Peyer's patch (tissue), 4 donors: ENCODE data around the gene FBXL4. TPM values are rescaled to one million over a fixed set of nuclear protein-coding genes. Genes with fewer than 3 reads are reported as not detected.

Experiments
- DNase-seq, 3 donors: peaks; one replicate each; pipeline ENCODE4 v3.0.0-alpha.2; 2017 to 2019
- H3K27ac ChIP-seq, 4 donors: fragments of 200-600 bp; sonication (generic); one replicate each; pipeline ENCODE4 v1.5.1; 2016 to 2019
- H3K27me3 ChIP-seq, 2 donors: fragments of 200-600 bp; sonication (generic); one replicate each; pipeline ENCODE4 v1.5.1; 2019
- H3K36me3 ChIP-seq, 3 donors: fragments of 200-600 bp; sonication (generic); one replicate each; pipeline ENCODE4 v1.5.1; 2016 to 2019
- H3K4me1 ChIP-seq, 4 donors: fragments of 200-600 bp; sonication (generic); one replicate each; pipeline ENCODE4 v1.5.1; 2016 to 2019
- H3K4me3 ChIP-seq, 4 donors: fragments of 200-600 bp; sonication (generic); 1 replicate in 3 of 4; 2 replicates in 1 of 4; pipeline ENCODE4 v1.5.1; 2016 to 2019; ENCODE audit warnings: mild to moderate bottlenecking in 1 of 4
- H3K9me3 ChIP-seq, 4 donors: fragments of 200-600 bp; sonication (generic); one replicate each; pipeline ENCODE4 v1.5.1; 2016 to 2019; ENCODE audit warnings: mild to moderate bottlenecking in 1 of 4
- POLR2A ChIP-seq, 2 donors: fragments of 450-650 bp; IDR thresholded peaks; one replicate each; pipeline ENCODE4 v1.5.1; 2017; ENCODE audit warnings: antibody characterized with exemption in 2 of 2, mild to moderate bottlenecking in 2 of 2, moderate library complexity in 2 of 2
- total RNA-seq, 4 donors: library from RNA; depleted of rRNA; stranded (reverse); fragments of >200 nt; gene quantifications; one replicate each; pipeline ENCODE4 v1.1.0, GENCODE V29; 2016
- TF ChIP-seq, protein P1 (sequence below), 6 experiments: fragments of 450-650 bp in 4 of 6; fragments of 200-600 bp in 2 of 6; sonication (generic) in 1 of 6; IDR thresholded peaks; one replicate each; pipeline ENCODE4 v1.5.1; 2017 to 2019; ENCODE audit warnings: antibody characterized with exemption in 6 of 6, mild to moderate bottlenecking in 3 of 6, moderate library complexity in 1 of 6

Gene FBXL4
- total RNA-seq, 4 donors from 2014 or later = 19.1 to 24.8 (median 21.2) TPM

DNA sequence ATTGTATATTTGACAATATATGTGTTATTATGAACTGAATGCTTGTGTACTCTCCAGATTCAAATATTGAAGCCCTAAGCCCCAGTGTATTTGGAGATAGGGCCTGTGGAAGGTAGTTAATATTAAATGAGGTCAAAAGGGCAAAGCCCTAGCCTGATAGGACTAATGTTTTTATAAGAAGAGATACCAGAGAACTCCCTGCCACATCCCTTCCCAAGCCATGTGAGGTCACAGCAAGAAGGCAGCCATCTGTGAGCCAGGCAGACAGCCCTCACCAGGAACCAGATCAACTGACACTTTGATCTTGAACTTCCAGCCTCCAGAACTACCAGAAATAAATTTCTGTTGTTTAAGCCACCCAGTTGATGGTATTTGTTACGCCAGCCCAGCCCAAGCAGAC is 36.4 kb upstream of the FBXL4 start:
- H3K9me3 ChIP-seq = no peaks in the 10 kb centered on the region
- no peak overlapping the region for H3K4me3 ChIP-seq
- H3K27ac ChIP-seq = no peak overlapping the region
- no peaks in the 10 kb centered on the region for H3K36me3 ChIP-seq
- TF ChIP-seq, protein P1, sequence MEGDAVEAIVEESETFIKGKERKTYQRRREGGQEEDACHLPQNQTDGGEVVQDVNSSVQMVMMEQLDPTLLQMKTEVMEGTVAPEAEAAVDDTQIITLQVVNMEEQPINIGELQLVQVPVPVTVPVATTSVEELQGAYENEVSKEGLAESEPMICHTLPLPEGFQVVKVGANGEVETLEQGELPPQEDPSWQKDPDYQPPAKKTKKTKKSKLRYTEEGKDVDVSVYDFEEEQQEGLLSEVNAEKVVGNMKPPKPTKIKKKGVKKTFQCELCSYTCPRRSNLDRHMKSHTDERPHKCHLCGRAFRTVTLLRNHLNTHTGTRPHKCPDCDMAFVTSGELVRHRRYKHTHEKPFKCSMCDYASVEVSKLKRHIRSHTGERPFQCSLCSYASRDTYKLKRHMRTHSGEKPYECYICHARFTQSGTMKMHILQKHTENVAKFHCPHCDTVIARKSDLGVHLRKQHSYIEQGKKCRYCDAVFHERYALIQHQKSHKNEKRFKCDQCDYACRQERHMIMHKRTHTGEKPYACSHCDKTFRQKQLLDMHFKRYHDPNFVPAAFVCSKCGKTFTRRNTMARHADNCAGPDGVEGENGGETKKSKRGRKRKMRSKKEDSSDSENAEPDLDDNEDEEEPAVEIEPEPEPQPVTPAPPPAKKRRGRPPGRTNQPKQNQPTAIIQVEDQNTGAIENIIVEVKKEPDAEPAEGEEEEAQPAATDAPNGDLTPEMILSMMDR (IDR thresholded peaks at IDR 0.05) = no peak
- no peak for TF ChIP-seq POLR2A (IDR thresholded peaks at IDR 0.05)
- H3K27me3 ChIP-seq = no peaks in the 10 kb centered on the region
- H3K4me1 ChIP-seq = no peaks in the 10 kb centered on the region
- DNase-seq = no peak

DNA sequence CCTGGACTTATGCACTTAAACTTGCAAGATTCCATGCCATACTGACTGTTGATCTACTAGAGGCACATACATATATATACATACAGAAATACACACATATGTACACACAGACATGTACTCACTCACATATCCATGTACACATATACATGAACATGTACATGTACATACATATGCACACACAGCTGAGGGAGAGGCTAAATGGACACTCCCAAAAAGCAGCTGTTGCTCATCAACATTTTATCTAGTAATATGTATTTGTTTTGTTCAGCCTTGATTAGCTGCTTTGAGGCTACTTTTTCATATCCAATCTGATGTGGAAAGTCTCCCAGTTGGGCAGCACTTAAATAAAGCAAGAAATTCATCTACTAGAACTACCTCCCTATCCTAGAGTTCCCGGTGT is 33.7 kb upstream of the FBXL4 start:
- peaks cover 0 to 5% (median 0%) of the 10 kb centered on the region in 4 donors for H3K4me1 ChIP-seq
- no peak for DNase-seq
- H3K36me3 ChIP-seq = no peaks in the 10 kb centered on the region
- no peaks in the 10 kb centered on the region for H3K27me3 ChIP-seq
- no peak overlapping the region for H3K27ac ChIP-seq
- TF ChIP-seq, protein P1 (IDR thresholded peaks at IDR 0.05) = no peak
- no peak for TF ChIP-seq POLR2A (IDR thresholded peaks at IDR 0.05)
- no peaks in the 10 kb centered on the region for H3K9me3 ChIP-seq
- no peak overlapping the region for H3K4me3 ChIP-seq

DNA sequence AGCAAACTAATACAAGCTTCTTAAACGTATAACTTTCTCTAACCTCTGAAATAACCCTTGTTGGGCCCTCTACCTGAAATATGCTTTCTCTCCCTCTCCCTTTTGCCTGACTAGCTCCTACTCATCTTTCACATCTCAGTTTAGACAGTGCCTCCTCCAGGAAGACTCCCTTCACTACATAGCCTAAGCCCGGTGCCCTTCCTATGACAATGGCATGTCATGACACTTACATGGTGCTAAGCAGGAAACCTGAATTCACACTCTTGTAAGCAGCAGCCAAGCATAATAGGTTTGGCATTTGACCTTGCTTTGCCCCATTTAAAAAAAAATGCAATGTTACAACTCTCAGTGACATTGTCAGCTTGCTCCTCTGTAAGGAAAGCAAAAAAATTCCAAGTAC is 33.1 kb upstream of the FBXL4 start:
- TF ChIP-seq, protein P1 (IDR thresholded peaks at IDR 0.05) = no peak
- TF ChIP-seq POLR2A (IDR thresholded peaks at IDR 0.05) = no peak
- no peak overlapping the region for H3K27ac ChIP-seq

DNA sequence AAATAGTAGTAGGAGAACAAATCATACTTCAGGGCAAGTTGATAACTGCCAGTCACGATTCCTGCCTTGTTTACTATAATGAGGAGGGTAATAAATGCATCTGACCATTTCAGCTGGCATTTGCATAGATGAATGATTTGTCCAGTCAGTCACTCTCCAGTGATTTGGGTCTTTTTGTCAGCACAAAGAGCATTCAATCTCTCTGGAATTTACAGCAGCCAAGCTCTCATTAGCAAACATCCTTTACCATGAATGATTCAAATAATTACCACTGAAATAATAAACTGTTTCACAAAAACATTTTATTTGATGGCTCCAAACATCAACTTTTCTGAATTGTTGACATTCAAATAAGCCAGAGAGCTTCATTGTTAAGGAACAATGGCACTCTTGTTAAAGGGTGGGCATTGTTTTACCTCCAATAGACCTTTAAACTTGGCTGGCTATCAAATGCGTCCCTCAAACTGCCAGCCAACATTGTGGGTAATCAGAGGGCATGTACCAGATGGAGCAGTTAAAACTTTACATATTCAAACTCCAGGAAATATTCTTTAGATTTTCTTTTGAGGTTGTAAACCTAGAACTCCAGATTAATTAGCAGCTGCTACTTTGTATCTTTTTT is 30.0 kb upstream of the FBXL4 start:
- TF ChIP-seq POLR2A (IDR thresholded peaks at IDR 0.05) = no peak
- TF ChIP-seq, protein P1 (IDR thresholded peaks at IDR 0.05) = no peak
- no peaks in the 10 kb centered on the region for H3K27me3 ChIP-seq
- no peak for DNase-seq
- H3K27ac ChIP-seq = no peak overlapping the region
- H3K4me3 ChIP-seq = no peak overlapping the region
- H3K4me1 ChIP-seq = peaks cover 0 to 5% (median 0%) of the 10 kb centered on the region in 4 donors
- H3K9me3 ChIP-seq = no peaks in the 10 kb centered on the region
- H3K36me3 ChIP-seq = no peaks in the 10 kb centered on the region

More for the DNA sequence above, 33.1 kb upstream of the FBXL4 start:
- H3K4me3 ChIP-seq = no peak overlapping the region
- H3K4me1 ChIP-seq = peaks cover 0 to 5% (median 0%) of the 10 kb centered on the region in 4 donors
- DNase-seq = no peak
- no peaks in the 10 kb centered on the region for H3K27me3 ChIP-seq
- H3K36me3 ChIP-seq = no peaks in the 10 kb centered on the region
- H3K9me3 ChIP-seq = no peaks in the 10 kb centered on the region

DNA sequence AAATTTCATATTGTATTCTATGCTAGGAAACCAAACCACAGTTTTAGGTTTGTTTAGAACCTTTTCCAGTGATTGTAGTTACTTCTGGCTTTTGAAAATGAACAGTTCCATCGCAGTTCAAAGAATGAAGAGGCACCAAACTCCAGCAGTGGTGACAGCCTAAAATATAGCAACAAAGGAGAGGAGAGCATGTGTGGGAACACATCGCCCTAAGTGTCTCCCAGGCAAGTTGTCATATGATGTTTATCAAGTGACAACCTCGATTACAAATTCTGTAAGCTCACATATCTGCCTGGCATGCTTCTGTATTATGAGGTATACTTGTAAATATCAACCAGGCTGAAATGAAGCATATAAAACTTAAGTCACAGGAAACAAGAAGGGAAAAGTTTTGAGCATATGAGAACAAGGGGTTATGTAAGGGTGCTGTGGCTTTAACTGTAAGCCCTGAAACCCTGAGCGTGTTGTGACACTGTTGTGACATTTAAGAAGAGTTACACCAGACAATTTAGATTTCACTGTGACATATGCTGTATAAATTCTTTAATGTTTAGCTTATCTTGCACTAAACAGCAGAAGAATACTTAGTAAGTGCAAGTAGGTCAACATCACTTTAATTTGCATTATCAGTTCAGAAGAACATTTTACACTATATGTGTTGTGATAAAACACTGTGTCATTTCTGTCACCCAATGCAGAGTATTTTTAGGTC is 29.1 kb upstream of the FBXL4 start:
- no peaks in the 10 kb centered on the region for H3K27me3 ChIP-seq
- H3K4me1 ChIP-seq = peaks cover 0 to 5% (median 0%) of the 10 kb centered on the region in 4 donors
- H3K27ac ChIP-seq = no peak overlapping the region
- no peaks in the 10 kb centered on the region for H3K9me3 ChIP-seq
- no peak overlapping the region for H3K4me3 ChIP-seq
- no peak for DNase-seq
- H3K36me3 ChIP-seq = no peaks in the 10 kb centered on the region
- TF ChIP-seq, protein P1 (IDR thresholded peaks at IDR 0.05) = no peak
- TF ChIP-seq POLR2A (IDR thresholded peaks at IDR 0.05) = no peak
